ENCODE data around the gene MGMT. TPM values are rescaled to one million over a fixed set of nuclear protein-coding genes. Genes with fewer than 3 reads are reported as not detected.

The MGMT gene
- total RNA-seq, 1 experiment from 2014 or later = 11.5 TPM

DNA sequence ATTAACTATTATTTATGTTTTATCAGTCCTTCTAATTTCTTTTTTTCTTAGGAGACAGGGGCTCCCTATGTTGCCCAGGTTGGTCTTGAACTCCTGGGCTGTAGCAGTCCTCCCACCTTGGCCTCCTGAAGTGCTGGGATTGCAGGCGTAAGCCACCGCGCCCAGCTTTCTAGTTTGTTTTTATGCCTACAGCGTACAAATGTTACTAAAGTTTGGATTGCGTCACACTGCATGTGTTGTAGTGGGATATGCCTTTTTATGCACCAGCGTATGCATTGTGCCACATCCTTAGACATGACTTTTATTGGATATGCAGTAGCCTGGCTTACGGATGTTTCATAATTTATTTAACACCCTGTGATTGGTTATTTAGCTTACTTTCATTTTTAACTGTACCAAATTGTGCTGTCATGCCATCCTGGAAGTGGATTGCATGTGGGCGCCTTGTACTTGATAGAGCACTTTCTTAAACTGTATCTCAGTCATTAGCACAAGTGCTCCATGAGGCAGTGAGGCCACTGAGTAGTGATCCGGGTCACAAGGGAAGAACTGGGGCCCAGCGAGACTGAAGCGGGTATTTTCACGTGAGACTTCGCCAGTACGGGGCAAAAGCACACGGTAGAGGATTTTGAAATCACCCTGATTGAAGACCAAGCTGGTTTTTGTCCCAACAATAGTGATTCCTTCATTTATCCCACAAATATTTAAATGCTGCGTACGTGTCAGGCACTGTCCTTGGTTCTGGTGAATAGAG is 165.0 kb downstream of the MGMT start (continued):
- TF ChIP-seq TCF7L2 (IDR thresholded peaks at IDR 0.05; ENCODE audit: borderline replicate concordance, extremely low read depth, insufficient read depth, insufficient read length) (no peak), POLR2AphosphoS5 (IDR thresholded peaks at IDR 0.05; ENCODE audit: low read depth, low read length) (no peak), FOSL1 (IDR thresholded peaks at IDR 0.05; ENCODE audit: low read depth) (no peak), EZH2phosphoT487 (IDR thresholded peaks at IDR 0.05; ENCODE audit: borderline replicate concordance) (no peak)
- TF ChIP-seq, protein P1, sequence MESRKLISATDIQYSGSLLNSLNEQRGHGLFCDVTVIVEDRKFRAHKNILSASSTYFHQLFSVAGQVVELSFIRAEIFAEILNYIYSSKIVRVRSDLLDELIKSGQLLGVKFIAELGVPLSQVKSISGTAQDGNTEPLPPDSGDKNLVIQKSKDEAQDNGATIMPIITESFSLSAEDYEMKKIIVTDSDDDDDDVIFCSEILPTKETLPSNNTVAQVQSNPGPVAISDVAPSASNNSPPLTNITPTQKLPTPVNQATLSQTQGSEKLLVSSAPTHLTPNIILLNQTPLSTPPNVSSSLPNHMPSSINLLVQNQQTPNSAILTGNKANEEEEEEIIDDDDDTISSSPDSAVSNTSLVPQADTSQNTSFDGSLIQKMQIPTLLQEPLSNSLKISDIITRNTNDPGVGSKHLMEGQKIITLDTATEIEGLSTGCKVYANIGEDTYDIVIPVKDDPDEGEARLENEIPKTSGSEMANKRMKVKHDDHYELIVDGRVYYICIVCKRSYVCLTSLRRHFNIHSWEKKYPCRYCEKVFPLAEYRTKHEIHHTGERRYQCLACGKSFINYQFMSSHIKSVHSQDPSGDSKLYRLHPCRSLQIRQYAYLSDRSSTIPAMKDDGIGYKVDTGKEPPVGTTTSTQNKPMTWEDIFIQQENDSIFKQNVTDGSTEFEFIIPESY (IDR thresholded peaks at IDR 0.05; ENCODE audit: extremely low read depth, insufficient replicate concordance, low read length) = no peak

- Histone ChIP-seq H3K36me3 (ENCODE audit: control insufficient read depth in 1 of 2, insufficient read depth in 2 of 2, low read length in 2 of 2) (no peaks in the 10 kb centered on the region), H3K9me2 (ENCODE audit: insufficient read depth) (no peaks in the 10 kb centered on the region), H2AFZ (ENCODE audit: low read depth, low read length, poor library complexity, severe bottlenecking) (no peak overlapping the region), H4K20me1 (ENCODE audit: insufficient read depth) (no peaks in the 10 kb centered on the region), H3K27ac (ENCODE audit: low read depth, low read length) (no peak overlapping the region), H3K9me3 (ENCODE audit: control insufficient read depth in 1 of 2, insufficient read depth in 1 of 2, low read depth in 1 of 2, low read length in 2 of 2) (no peaks in the 10 kb centered on the region), H3K27me3 (ENCODE audit: insufficient read depth, low read length) (no peaks in the 10 kb centered on the region), H3K4me1 (ENCODE audit: control insufficient read depth in 1 of 2, insufficient read depth in 2 of 2, low read length in 2 of 2) (no peaks in the 10 kb centered on the region), H3K79me2 (ENCODE audit: insufficient read depth, low read length) (no peaks in the 10 kb centered on the region), H3K4me3 (replicated peaks in 1 of 2; ENCODE audit: low read depth in 1 of 2, low read length in 2 of 2) (no peak overlapping the region), H3K9ac (ENCODE audit: low read length) (no peak overlapping the region), H3K4me2 (ENCODE audit: low read length) (no peak overlapping the region)
- ATAC-seq (no peak), DNase-seq (ENCODE audit: low read depth, low spot score) (no peak)
- ChIA-PET POLR2A (no interaction called here), RAD21 (ENCODE audit: low non-redundant PET in 1 of 2, low total read pairs in 2 of 2, uncharacterized antibody in 2 of 2, unreplicated experiment in 2 of 2) (no interaction called here), CTCF (no interaction called here)
- intact Hi-C loops (cut with micrococcal nuclease) = no loop called here
- BruUV-seq (replicated peaks) = no TSS peak
- TF ChIP-seq SIN3A (IDR thresholded peaks at IDR 0.05; ENCODE audit: low read depth) (no peak), SP1 (IDR thresholded peaks at IDR 0.05; ENCODE audit: low read depth) (no peak), POLR2A (IDR thresholded peaks at IDR 0.05; ENCODE audit: borderline replicate concordance, extremely low read depth, insufficient read depth, insufficient read length) (no peak), ELF1 (IDR thresholded peaks at IDR 0.05; ENCODE audit: borderline replicate concordance, low read depth) (no peak), ZNF274 (IDR thresholded peaks at IDR 0.05; ENCODE audit: low read depth, low read length) (no peak), TCF7L2 (IDR thresholded peaks at IDR 0.05; ENCODE audit: borderline replicate concordance, extremely low read depth, insufficient read depth, insufficient read length) (no peak), EGR1 (IDR thresholded peaks at IDR 0.05; ENCODE audit: low read depth) (no peak), SRF (IDR thresholded peaks at IDR 0.05; ENCODE audit: low read depth) (no peak), CBX3 (IDR thresholded peaks at IDR 0.05; ENCODE audit: low read depth) (no peak), EZH2 (IDR thresholded peaks at IDR 0.05) (no peak), FOSL1 (IDR thresholded peaks at IDR 0.05; ENCODE audit: low read depth) (no peak)
- TF ChIP-seq, protein P2, sequence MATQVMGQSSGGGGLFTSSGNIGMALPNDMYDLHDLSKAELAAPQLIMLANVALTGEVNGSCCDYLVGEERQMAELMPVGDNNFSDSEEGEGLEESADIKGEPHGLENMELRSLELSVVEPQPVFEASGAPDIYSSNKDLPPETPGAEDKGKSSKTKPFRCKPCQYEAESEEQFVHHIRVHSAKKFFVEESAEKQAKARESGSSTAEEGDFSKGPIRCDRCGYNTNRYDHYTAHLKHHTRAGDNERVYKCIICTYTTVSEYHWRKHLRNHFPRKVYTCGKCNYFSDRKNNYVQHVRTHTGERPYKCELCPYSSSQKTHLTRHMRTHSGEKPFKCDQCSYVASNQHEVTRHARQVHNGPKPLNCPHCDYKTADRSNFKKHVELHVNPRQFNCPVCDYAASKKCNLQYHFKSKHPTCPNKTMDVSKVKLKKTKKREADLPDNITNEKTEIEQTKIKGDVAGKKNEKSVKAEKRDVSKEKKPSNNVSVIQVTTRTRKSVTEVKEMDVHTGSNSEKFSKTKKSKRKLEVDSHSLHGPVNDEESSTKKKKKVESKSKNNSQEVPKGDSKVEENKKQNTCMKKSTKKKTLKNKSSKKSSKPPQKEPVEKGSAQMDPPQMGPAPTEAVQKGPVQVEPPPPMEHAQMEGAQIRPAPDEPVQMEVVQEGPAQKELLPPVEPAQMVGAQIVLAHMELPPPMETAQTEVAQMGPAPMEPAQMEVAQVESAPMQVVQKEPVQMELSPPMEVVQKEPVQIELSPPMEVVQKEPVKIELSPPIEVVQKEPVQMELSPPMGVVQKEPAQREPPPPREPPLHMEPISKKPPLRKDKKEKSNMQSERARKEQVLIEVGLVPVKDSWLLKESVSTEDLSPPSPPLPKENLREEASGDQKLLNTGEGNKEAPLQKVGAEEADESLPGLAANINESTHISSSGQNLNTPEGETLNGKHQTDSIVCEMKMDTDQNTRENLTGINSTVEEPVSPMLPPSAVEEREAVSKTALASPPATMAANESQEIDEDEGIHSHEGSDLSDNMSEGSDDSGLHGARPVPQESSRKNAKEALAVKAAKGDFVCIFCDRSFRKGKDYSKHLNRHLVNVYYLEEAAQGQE (IDR thresholded peaks at IDR 0.05; ENCODE audit: low read depth) = no peak
- TF ChIP-seq, protein P3, sequence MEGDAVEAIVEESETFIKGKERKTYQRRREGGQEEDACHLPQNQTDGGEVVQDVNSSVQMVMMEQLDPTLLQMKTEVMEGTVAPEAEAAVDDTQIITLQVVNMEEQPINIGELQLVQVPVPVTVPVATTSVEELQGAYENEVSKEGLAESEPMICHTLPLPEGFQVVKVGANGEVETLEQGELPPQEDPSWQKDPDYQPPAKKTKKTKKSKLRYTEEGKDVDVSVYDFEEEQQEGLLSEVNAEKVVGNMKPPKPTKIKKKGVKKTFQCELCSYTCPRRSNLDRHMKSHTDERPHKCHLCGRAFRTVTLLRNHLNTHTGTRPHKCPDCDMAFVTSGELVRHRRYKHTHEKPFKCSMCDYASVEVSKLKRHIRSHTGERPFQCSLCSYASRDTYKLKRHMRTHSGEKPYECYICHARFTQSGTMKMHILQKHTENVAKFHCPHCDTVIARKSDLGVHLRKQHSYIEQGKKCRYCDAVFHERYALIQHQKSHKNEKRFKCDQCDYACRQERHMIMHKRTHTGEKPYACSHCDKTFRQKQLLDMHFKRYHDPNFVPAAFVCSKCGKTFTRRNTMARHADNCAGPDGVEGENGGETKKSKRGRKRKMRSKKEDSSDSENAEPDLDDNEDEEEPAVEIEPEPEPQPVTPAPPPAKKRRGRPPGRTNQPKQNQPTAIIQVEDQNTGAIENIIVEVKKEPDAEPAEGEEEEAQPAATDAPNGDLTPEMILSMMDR (IDR thresholded peaks at IDR 0.05 in 2 of 3, conservative IDR thresholded peaks at IDR 0.05 in 1 of 3; ENCODE audit: borderline replicate concordance in 1 of 3, insufficient read depth in 1 of 3, low read depth in 2 of 3, low read length in 2 of 3) = no peak
- TF ChIP-seq, protein P4, sequence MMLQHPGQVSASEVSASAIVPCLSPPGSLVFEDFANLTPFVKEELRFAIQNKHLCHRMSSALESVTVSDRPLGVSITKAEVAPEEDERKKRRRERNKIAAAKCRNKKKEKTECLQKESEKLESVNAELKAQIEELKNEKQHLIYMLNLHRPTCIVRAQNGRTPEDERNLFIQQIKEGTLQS (IDR thresholded peaks at IDR 0.05) = no peak
Measured at GRCh38 chr10:129637010-129637409, 170.0 kb downstream of the MGMT start.
